PFSK-1 (cell line): ENCODE results near the gene IGF2BP1.

Source experiments
- FOXP2 ChIP-seq: optimal IDR thresholded peaks from 2 replicates; pipeline ENCODE3; 2011; ENCODE audit warnings: borderline replicate concordance, control low read depth, inconsistent platforms; ENCODE audit not compliant: insufficient read depth; ENCODE audit errors: extremely low read length, extremely low read depth
- POLR2AphosphoS5 ChIP-seq: IDR thresholded peaks from 2 replicates; pipeline ENCODE4 v1.6.1; 2012; ENCODE audit warnings: low read depth, mild to moderate bottlenecking, control low read depth, low read length, moderate library complexity
- REST ChIP-seq, 2 experiments: IDR thresholded peaks; 2 replicates each; pipeline versions ENCODE4 v1.6.1 to v1.8.0; 2011 to 2012; ENCODE audit warnings: low read depth in 2 of 2, low read length in 2 of 2, control low read depth in 1 of 2, inconsistent platforms in 1 of 2, mild to moderate bottlenecking in 1 of 2, moderate library complexity in 1 of 2; ENCODE audit not compliant: insufficient read depth in 1 of 2
- TAF1 ChIP-seq: IDR thresholded peaks from 2 replicates; pipeline ENCODE4 v1.6.1; 2012; ENCODE audit warnings: low read length, control low read depth, borderline replicate concordance; ENCODE audit not compliant: insufficient read depth

- TF ChIP-seq FOXP2, result no peak
- no peak for TF ChIP-seq POLR2AphosphoS5
- no peak for TF ChIP-seq REST (IDR thresholded peaks at IDR 0.05; ENCODE audit: insufficient read depth in 1 of 2, low read depth in 2 of 2, low read length in 2 of 2)
- TF ChIP-seq TAF1, result no peak
Measured at GRCh38 chr17:49101054-49101534, 103.9 kb downstream of the IGF2BP1 start.
